C4-2B (cell line): ENCODE results near the gene RDH13.
"Not testable (repeated sequence)": the region's sequence is repeated elsewhere in the genome, so short reads cannot be mapped to it uniquely, and the experiment has no call there.

Experiments used
- H3K27ac ChIP-seq: fragments of 450-650 bp; 2 replicates; pipeline ENCODE4 v1.5.1; 2017
- CTCF ChIP-seq: fragments of 450-650 bp; conservative IDR thresholded peaks from 2 replicates; pipeline ENCODE4 v1.5.1; 2017; ENCODE audit warnings: mild to moderate bottlenecking
- ZFX ChIP-seq: fragments of 450-650 bp; IDR thresholded peaks from 2 replicates; pipeline ENCODE4 v1.6.1; 2017

The RDH13 gene, protein sequence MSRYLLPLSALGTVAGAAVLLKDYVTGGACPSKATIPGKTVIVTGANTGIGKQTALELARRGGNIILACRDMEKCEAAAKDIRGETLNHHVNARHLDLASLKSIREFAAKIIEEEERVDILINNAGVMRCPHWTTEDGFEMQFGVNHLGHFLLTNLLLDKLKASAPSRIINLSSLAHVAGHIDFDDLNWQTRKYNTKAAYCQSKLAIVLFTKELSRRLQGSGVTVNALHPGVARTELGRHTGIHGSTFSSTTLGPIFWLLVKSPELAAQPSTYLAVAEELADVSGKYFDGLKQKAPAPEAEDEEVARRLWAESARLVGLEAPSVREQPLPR

GRCh38 chr19:55062735-55063491, at the start of gene RDH13:
Gene RDH13 (minus strand): TSS chr19:55063148. CDS start chr19:55063032, 116 bp downstream.
- TF ChIP-seq ZFX (peak; percentile 55; the same call in 1 of the 2 replicates), CTCF (no peak)
- H3K27ac ChIP-seq, result peak within 1 kb of the TSS; percentile 90

- H3K27ac ChIP-seq, result no peak overlapping the region
- TF ChIP-seq CTCF, result no peak
- no peak for TF ChIP-seq ZFX
Observed at GRCh38 chr19:55112246-55112776, 49.4 kb upstream of the RDH13 start.

- TF ChIP-seq CTCF (no peak), ZFX (no peak)
- no peak overlapping the region for H3K27ac ChIP-seq
Observed at GRCh38 chr19:55111238-55111831, 48.4 kb upstream of the RDH13 start.

DNA sequence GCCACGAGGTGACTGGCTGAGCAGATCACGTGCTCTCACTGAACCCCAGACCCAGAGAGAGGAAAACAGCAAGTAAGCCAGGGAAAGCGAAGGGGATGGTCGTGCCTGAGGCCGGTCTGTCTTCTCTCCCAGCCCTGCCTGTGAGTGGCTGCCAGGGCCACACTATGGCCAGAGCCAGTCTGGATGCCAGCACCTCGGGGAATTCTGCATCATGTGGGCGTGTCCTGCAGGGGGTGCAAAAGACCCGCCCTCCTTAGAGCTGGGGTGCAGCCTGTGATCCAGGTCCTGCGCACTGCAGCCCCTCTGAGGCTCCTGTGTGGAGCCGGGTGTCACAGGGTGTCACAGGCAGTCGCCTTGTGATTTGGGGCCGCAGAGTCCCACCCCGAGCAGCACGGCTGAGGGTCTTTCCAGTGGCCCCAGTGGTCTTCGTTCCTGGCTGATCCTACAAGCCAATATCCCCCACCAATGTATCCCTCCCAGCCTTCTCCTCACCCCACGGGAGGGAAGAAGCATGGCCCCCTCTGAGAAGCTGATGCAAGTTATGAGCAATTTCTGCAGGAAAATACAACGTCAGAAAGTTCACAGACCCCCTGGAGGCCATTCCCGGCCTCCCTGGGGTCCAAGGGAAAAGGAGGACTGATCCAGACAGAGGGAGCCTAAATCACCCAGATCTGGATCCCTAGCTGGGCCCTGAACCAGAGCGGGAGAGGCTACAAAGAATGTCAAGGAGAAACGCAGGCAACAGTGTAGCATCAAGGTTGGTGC, 46.8 kb upstream of the RDH13 start:
- TF ChIP-seq ZFX (no peak), CTCF (no peak)
- H3K27ac ChIP-seq, result no peak overlapping the region

DNA sequence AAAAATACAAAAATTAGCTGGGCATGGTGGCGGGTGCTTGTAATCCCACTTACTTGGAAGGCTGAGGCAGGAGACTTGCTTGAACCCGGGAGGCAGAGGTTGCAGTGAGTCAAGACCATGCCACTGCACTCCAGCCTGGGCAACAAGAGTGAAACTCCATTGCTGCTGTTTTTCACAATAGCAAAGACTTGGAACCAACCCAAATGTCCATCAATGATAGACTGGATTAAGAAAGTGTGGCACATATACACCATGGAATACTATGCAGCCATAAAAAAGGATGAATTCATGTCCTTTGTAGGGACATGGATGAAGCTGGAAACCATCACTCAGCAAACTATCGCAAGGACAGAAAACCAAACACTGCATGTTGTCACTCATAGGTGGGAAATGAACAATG, 44.3 kb upstream of the RDH13 start:
- not testable (repeated sequence) for H3K27ac ChIP-seq

GRCh38 chr19:55106591-55106990, 43.6 kb upstream of the RDH13 start:
- H3K27ac ChIP-seq, result no peak overlapping the region
- TF ChIP-seq ZFX (no peak), CTCF (no peak)

- TF ChIP-seq ZFX (no peak), CTCF (no peak)
- H3K27ac ChIP-seq, result no peak overlapping the region
Observed at GRCh38 chr19:55105237-55105636, 42.3 kb upstream of the RDH13 start.
